B cell (primary cell): ENCODE measurements around the gene AIRE. TPM values are rescaled to one million over a fixed set of nuclear protein-coding genes. Genes with fewer than 3 reads are reported as not detected.
"Not testable (repeated sequence)": the region's sequence is repeated elsewhere in the genome, so short reads cannot be mapped to it uniquely, and the experiment has no call there.

Source experiments
- ATAC-seq: fragments of 200-7000 bp; cut with Tn5 transposase; one replicate; pipeline ENCODE4 v1.10.0; 2021; ENCODE audit warnings: low read depth, mild to moderate bottlenecking, moderate number of reproducible peaks, moderate library complexity
- CTCF ChIA-PET: fragments of 350-600 bp; sonication (Branson Sonifier 250); formaldehyde crosslinking; loops from one replicate; lab custom pipeline; 2021; ENCODE audit warnings: antibody characterized with exemption, inconsistent platforms; lab: Charles Lee
- POLR2A ChIA-PET: fragments of 350-600 bp; sonication (Branson Sonifier 250); formaldehyde crosslinking; loops from one replicate; lab custom pipeline; 2021; ENCODE audit warnings: antibody characterized with exemption; lab: Charles Lee
- DNase-seq: peaks from one replicate; pipeline ENCODE4 v3.0.0; 2013
- H2AFZ ChIP-seq: 2 replicates; pipeline ENCODE4 v1.6.1; 2012; ENCODE audit warnings: mild to moderate bottlenecking, low read depth, low read length; ENCODE audit not compliant: insufficient read depth, poor library complexity, severe bottlenecking
- H3K27ac ChIP-seq, 2 donors: 1 replicate in 1 of 2; 2 replicates in 1 of 2; pipeline ENCODE4 v1.5.1; 2012 to 2013; ENCODE audit warnings: low read length in 2 of 2, mild to moderate bottlenecking in 2 of 2, moderate library complexity in 1 of 2
- H3K27me3 ChIP-seq, 4 experiments: fragments of 200-600 bp in 1 of 4; sonication (generic) in 1 of 4; replicated peaks in 1 of 4; 1 replicate in 2 of 4; 2 replicates in 2 of 4; pipeline versions ENCODE4 v1.6.1 to v1.7.0; 2013 to 2016; ENCODE audit warnings: low read length in 3 of 4, mild to moderate bottlenecking in 2 of 4, mixed read lengths in 1 of 4, moderate library complexity in 1 of 4; ENCODE audit not compliant: insufficient read depth in 4 of 4, control insufficient read depth in 3 of 4; ENCODE audit errors: control extremely low read depth in 1 of 4
- H3K36me3 ChIP-seq, 2 experiments: replicated peaks in 1 of 2; 1 replicate in 1 of 2; 2 replicates in 1 of 2; pipeline versions ENCODE4 v1.6.1 to v1.7.1; 2013; ENCODE audit warnings: low read length in 1 of 2; ENCODE audit not compliant: insufficient read depth in 2 of 2, control insufficient read depth in 1 of 2; ENCODE audit errors: control extremely low read depth in 1 of 2, extremely low read depth in 1 of 2
- H3K4me1 ChIP-seq, 2 donors: fragments of 200-600 bp in 1 of 2; sonication (generic) in 1 of 2; 1 replicate in 1 of 2; 2 replicates in 1 of 2; pipeline versions ENCODE4 v1.5.1 to v1.6.1; 2013 to 2017; ENCODE audit warnings: low read length in 2 of 2; ENCODE audit not compliant: control insufficient read depth in 2 of 2, insufficient read depth in 2 of 2
- H3K4me2 ChIP-seq: replicated peaks from 2 replicates; pipeline ENCODE3; 2012; ENCODE audit warnings: mild to moderate bottlenecking, low read depth, low read length; ENCODE audit not compliant: poor library complexity, severe bottlenecking
- H3K4me3 ChIP-seq, 5 experiments: fragments of 200-600 bp in 1 of 5; sonication (generic) in 1 of 5; 1 replicate in 3 of 5; 2 replicates in 2 of 5; pipeline versions ENCODE4 v1.5.1 to v1.7.0; 2011 to 2016; ENCODE audit warnings: low read length in 4 of 5, mild to moderate bottlenecking in 4 of 5, low read depth in 2 of 5, control low read depth in 1 of 5, moderate library complexity in 1 of 5; ENCODE audit not compliant: insufficient read depth in 1 of 5; ENCODE audit errors: control extremely low read depth in 1 of 5, extremely low read depth in 1 of 5
- H3K79me2 ChIP-seq: fragments of 200-600 bp; sonication (generic); one replicate; pipeline ENCODE4 v1.6.0; 2016; ENCODE audit warnings: low read length; ENCODE audit not compliant: control insufficient read depth, insufficient read depth
- H3K9ac ChIP-seq: fragments of 200-600 bp; sonication (generic); 2 replicates; pipeline ENCODE4 v1.6.1; 2017; ENCODE audit warnings: mild to moderate bottlenecking, low read length, moderate library complexity
- H3K9me3 ChIP-seq, 3 donors: one replicate each; pipeline versions ENCODE4 v1.6.1 to v1.7.1; 2013; ENCODE audit warnings: low read length in 2 of 3; ENCODE audit not compliant: control insufficient read depth in 2 of 3, insufficient read depth in 1 of 3; ENCODE audit errors: control extremely low read depth in 1 of 3
- H4K20me1 ChIP-seq: 2 replicates; pipeline ENCODE4 v1.6.0; 2012; ENCODE audit warnings: mild to moderate bottlenecking, low read length; ENCODE audit not compliant: insufficient read depth, control insufficient read depth, poor library complexity, severe bottlenecking
- H3K27ac Mint-ChIP-seq: one replicate; pipeline ENCODE4 v1.8.0; 2021; ENCODE audit warnings: mixed read lengths
- H3K27me3 Mint-ChIP-seq: one replicate; pipeline ENCODE4 v1.8.0; 2021; ENCODE audit warnings: mixed read lengths
- H3K4me1 Mint-ChIP-seq: one replicate; pipeline ENCODE4 v1.8.0; 2021; ENCODE audit warnings: mixed read lengths
- H3K4me3 Mint-ChIP-seq: one replicate; pipeline ENCODE4 v1.8.0; 2021; ENCODE audit warnings: mixed read lengths
- H3K9me3 Mint-ChIP-seq: one replicate; pipeline ENCODE4 v1.8.0; 2022; ENCODE audit warnings: mixed read lengths; ENCODE audit not compliant: insufficient read depth
- EZH2 ChIP-seq: IDR thresholded peaks from 2 replicates; pipeline ENCODE4 v1.6.1; 2012; ENCODE audit warnings: borderline replicate concordance, low read depth, mild to moderate bottlenecking, moderate library complexity, low read length; ENCODE audit not compliant: insufficient read depth, poor library complexity, severe bottlenecking
- WGBS: methylation state at CpG from one replicate; pipeline ENCODE4 v1.1.5; 2013; ENCODE audit warnings: missing lambda C conversion rate; ENCODE audit not compliant: insufficient coverage; 5-methylcytosine and 5-hydroxymethylcytosine counted together
- intact Hi-C: fragments of 100-400 bp; cut with micrococcal nuclease; formaldehyde crosslinking; loops from one replicate; pipeline ENCODE4 v1.10.0; 2022
- polyA plus RNA-seq: library from polyadenylated mRNA; depleted of rRNA; stranded (reverse); fragments of >200 nt; gene quantifications from 2 replicates; pipeline ENCODE4 v1.2.3, GENCODE V29; 2012
- total RNA-seq, 2 donors: library from RNA; stranded (reverse); fragments of 120-200 nt in 1 of 2; gene quantifications; 1 replicate in 1 of 2; 2 replicates in 1 of 2; pipeline versions ENCODE4 v1.2.3 to v1.2.4, GENCODE V29; 2013 to 2022

AIRE gene
- total and polyA plus RNA-seq, 2 donors (not counting 1 experiment from before 2014, with no cell fraction given) = 0.37 TPM; not detected in 1

DNA sequence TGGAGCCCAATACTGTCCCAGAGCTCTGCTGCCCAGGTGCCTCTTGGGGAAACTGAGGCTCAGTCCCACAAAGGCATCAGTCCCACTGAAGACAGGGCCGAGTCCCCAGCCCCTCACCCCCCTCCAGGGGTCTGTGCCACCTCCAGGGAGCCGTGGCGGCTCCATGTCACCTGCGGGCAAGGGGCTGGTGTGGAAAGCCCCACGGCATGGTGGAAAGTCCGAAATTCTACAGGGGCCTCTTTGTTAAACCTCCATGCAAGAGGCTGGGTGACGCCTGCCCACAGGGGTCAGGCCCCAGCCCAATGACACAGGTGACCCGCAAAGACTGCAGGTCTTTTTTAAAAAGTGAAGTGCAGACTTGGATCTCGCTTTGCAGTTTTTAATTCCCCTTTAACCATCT lies 3.3 kb upstream of the AIRE start:
- intact Hi-C loops = no loop called here
- Histone ChIP-seq H3K4me2 (no peak overlapping the region), H3K36me3 (no peaks in the 10 kb centered on the region), H3K4me3 (no peak overlapping the region), H3K79me2 (no peaks in the 10 kb centered on the region), H3K9me3 (no peaks in the 10 kb centered on the region), H4K20me1 (no peaks in the 10 kb centered on the region), H3K4me1 (peaks cover 3 to 7% of the 10 kb centered on the region in 2 donors), H2AFZ (no peak overlapping the region), H3K27me3 (peaks cover 0 to 9% (median 0%) of the 10 kb centered on the region in 4 experiments), H3K9ac (no peak overlapping the region), H3K27ac (no peak overlapping the region)
- no peak overlapping the region for H3K4me3 Mint-ChIP-seq
- ChIA-PET POLR2A (interaction anchor here (0.6 kb wide), 1 partner anchor 18 kb away, joined by 4 read pairs; no protein-coding TSS in a partner anchor), CTCF (no interaction called here)
- TF ChIP-seq EZH2 = no peak
- H3K27me3 Mint-ChIP-seq = no peaks in the 10 kb centered on the region
- no peak for DNase-seq
- no peak overlapping the region for H3K27ac Mint-ChIP-seq
- H3K9me3 Mint-ChIP-seq = no peaks in the 10 kb centered on the region
- WGBS = 73% methylated on average over 6 of the region's 9 CpGs
- peaks cover 11% of the 10 kb centered on the region for H3K4me1 Mint-ChIP-seq
- ATAC-seq = no peak

GRCh38 chr21:44283211-44283785 lies 2.4 kb upstream of the AIRE start:
- peaks cover 11% of the 10 kb centered on the region for H3K4me1 Mint-ChIP-seq
- H3K9ac ChIP-seq, POLR2A ChIA-PET, H3K27ac Mint-ChIP-seq, H3K4me2 ChIP-seq, H3K27me3 Mint-ChIP-seq, intact Hi-C loops, H2AFZ ChIP-seq, H3K27me3 ChIP-seq, H3K27ac ChIP-seq, DNase-seq, CTCF ChIA-PET, H3K79me2 ChIP-seq, H4K20me1 ChIP-seq, H3K36me3 ChIP-seq, ATAC-seq, H3K4me3 ChIP-seq, H3K9me3 ChIP-seq, H3K4me1 ChIP-seq, H3K9me3 Mint-ChIP-seq, H3K4me3 Mint-ChIP-seq: not testable (repeated sequence)
- WGBS = 17% methylated on average over 2 of the region's 11 CpGs
